Mucosa of descending colon (tissue), 3 donors: ENCODE results near the gene PLET1. TPM values are rescaled to one million over a fixed set of nuclear protein-coding genes. Genes with fewer than 3 reads are reported as not detected.
A peak's percentile ranks its signal among the peaks of the same experiment; 100 is the strongest.

Source experiments
- ATAC-seq: fragments of 200-7000 bp; cut with Tn5 transposase; one replicate; pipeline ENCODE4 v1.9.1; 2020; ENCODE audit warnings: mild to moderate bottlenecking, moderate library complexity
- DNase-seq, 3 donors: peaks; one replicate each; pipeline ENCODE4 v3.0.0-alpha.2; 2020
- H3K36me3 ChIP-seq: fragments of 200-600 bp; one replicate; pipeline ENCODE4 v1.8.0; 2021; ENCODE audit warnings: low read depth, mild to moderate bottlenecking
- H3K4me1 ChIP-seq: fragments of 200-600 bp; one replicate; pipeline ENCODE4 v1.8.0; 2021; ENCODE audit warnings: low read depth, mild to moderate bottlenecking
- H3K4me3 ChIP-seq: fragments of 200-600 bp; one replicate; pipeline ENCODE4 v1.8.0; 2021; ENCODE audit warnings: mild to moderate bottlenecking
- H3K9me3 ChIP-seq: fragments of 200-600 bp; one replicate; pipeline ENCODE4 v1.8.0; 2021; ENCODE audit warnings: mild to moderate bottlenecking
- intact Hi-C, 2 donors: fragments of 100-400 bp; cut with DNase I in 1 of 2; cut with micrococcal nuclease in 1 of 2; formaldehyde crosslinking; loops; one replicate each; pipeline versions ENCODE4 v1.11.0 to v1.11.1; 2022; cut with DNase I, micrococcal nuclease
- total RNA-seq, 3 donors: library from RNA; stranded (reverse); fragmentation: NEBNext Ultra II Directional in 2 of 3; extraction: Animal tissue kit (Norgen Biotek cat#: 25700) in 2 of 3; gene quantifications; one replicate each; pipeline versions ENCODE4 v1.2.1 to v1.2.4, GENCODE V29; 2021 to 2023
- TF ChIP-seq, protein P1 (sequence below): fragments of 200-600 bp; IDR thresholded peaks from one replicate; pipeline ENCODE4 v1.8.0; 2022; ENCODE audit warnings: antibody characterized with exemption, mild to moderate bottlenecking
- donor health status: DM: no; HTN: no; CAD: no; lungs with moderate emphysema.
- donor health status: DM: no; HTN: no; CAD: no.
- donor health status: DM: no; HTN: yes; CAD: no.

PLET1 gene
- total RNA-seq, 3 donors from 2014 or later, result not detected

DNA sequence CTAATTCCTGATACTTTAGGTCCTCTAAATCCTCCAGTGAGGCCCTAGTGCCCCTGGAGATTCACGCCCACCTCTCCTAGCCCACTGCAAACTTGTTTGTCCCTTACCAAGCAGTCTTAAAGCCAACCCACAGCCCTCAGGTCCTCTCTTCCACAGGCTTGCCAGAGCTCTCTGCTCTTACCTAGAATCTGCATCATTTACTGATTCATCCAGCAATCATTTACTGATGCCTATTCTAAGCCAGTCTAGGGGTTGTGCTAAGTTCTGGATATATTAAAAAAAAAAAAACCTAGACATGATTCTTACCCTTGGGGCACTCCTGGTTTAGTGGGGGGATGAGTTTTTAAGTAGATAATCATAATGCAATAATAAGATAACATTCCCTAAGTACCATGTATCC is 43.0 kb upstream of the PLET1 start:
- TF ChIP-seq, protein P1, sequence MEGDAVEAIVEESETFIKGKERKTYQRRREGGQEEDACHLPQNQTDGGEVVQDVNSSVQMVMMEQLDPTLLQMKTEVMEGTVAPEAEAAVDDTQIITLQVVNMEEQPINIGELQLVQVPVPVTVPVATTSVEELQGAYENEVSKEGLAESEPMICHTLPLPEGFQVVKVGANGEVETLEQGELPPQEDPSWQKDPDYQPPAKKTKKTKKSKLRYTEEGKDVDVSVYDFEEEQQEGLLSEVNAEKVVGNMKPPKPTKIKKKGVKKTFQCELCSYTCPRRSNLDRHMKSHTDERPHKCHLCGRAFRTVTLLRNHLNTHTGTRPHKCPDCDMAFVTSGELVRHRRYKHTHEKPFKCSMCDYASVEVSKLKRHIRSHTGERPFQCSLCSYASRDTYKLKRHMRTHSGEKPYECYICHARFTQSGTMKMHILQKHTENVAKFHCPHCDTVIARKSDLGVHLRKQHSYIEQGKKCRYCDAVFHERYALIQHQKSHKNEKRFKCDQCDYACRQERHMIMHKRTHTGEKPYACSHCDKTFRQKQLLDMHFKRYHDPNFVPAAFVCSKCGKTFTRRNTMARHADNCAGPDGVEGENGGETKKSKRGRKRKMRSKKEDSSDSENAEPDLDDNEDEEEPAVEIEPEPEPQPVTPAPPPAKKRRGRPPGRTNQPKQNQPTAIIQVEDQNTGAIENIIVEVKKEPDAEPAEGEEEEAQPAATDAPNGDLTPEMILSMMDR, result no peak
- Histone ChIP-seq H3K36me3 (no peaks in the 10 kb centered on the region), H3K4me1 (no peaks in the 10 kb centered on the region), H3K9me3 (peaks cover 2% of the 10 kb centered on the region), H3K4me3 (no peak overlapping the region)
- DNase-seq (no peak), ATAC-seq (no peak)
- intact Hi-C loops, result no loop called here

DNA sequence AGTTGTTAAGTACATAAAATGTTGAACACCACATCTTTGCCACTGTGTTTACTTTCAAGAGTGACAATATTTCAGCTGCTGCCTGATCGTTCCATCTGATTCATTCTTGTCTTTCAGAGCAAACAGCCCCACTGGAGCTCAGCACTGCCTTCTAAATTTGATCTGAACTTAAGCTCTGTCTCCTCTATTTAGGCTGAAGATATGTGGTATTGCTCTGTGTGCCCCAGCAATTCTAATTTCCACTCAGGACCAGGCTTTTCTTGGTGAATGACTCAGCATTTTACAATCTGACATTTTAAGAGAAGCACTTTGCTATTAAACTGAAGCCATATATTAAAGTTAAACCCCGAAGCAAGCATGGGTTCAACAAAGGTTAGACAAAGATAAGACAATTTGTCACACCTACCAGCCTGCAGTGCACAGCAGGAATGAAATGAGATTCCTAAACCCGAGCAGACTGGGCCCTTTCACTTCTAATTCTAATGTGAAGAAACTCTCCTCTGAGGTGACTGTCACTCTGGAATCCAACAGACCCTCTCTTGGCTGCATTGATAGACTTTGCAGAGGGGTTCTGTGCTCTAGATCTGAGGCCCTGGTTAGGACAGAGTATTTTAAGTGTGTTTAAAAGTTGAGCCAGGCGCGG is 41.7 kb upstream of the PLET1 start:
- no peaks in the 10 kb centered on the region for H3K36me3 ChIP-seq
- no peaks in the 10 kb centered on the region for H3K4me1 ChIP-seq
- ATAC-seq (peak; percentile 9), DNase-seq (no peak)
- no peak overlapping the region for H3K4me3 ChIP-seq
- no peaks in the 10 kb centered on the region for H3K9me3 ChIP-seq
- TF ChIP-seq, protein P1, result no peak
- intact Hi-C loops, result no loop called here

DNA sequence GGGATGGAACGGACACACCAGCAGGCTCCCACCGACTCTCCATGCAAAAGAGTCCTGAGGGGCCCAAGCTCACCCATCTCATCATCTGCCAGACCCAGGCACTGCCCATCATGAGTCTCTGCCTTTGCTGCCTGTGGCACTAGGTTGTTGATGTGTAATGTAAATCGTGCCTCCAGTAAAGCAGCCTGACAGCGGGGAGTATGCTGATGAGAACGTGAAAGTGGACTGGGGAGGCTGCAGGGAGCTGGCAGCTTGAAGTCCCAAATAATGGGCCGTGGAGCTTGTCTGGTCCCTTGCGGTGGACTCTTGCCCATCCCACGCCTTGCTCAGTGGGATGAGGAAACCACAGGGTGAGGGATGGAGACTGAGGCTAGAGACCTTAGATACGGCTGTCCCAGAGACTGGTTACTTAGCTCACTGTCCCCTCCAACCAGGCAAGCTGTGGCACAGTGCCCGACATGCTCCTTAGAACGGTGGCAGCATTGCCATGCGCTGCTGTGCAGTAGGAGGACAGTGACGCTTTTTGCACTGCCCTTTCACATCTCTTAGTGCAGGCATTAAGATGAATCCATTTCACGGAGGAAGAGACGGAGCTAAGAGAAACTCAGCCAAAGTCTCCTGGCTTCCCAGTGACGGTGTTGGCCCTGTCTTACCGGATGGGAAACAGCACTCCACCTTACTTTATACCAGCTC is 39.6 kb upstream of the PLET1 start:
- Histone ChIP-seq H3K9me3 (no peaks in the 10 kb centered on the region), H3K4me1 (no peaks in the 10 kb centered on the region), H3K4me3 (no peak overlapping the region), H3K36me3 (no peaks in the 10 kb centered on the region)
- intact Hi-C loops, result no loop called here
- DNase-seq (no peak), ATAC-seq (no peak)
- TF ChIP-seq, protein P1, result no peak

DNA sequence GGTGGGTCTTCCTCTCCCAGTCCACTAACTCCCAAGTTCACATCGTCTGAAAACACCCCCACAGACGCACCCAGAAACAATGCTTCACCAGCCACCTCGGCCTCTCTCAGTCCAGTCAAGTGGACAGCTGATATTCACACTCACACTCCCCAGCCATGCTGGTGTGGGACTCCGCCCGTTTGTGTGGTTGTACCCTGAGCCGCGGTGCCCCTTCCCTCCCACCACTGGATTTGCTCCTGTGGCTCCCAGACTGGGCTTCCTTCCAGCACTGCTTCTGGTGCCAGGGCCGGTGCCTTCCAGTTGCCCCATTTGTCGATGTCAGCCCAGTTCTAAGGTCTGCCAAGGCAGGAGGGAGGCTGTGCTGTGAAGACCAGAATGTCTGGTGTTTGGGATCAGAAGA is 37.9 kb upstream of the PLET1 start:
- peaks cover 5% of the 10 kb centered on the region for H3K4me1 ChIP-seq
- DNase-seq, result no peak
- H3K4me3 ChIP-seq, result no peak overlapping the region
- TF ChIP-seq, protein P1, result no peak
- ATAC-seq, result no peak
- intact Hi-C loops, result loop anchor here in 1 of 2 donors (10.0 kb wide), 1 partner anchor 256 kb away; no protein-coding TSS in a partner anchor
- H3K36me3 ChIP-seq, result no peaks in the 10 kb centered on the region
- no peaks in the 10 kb centered on the region for H3K9me3 ChIP-seq

DNA sequence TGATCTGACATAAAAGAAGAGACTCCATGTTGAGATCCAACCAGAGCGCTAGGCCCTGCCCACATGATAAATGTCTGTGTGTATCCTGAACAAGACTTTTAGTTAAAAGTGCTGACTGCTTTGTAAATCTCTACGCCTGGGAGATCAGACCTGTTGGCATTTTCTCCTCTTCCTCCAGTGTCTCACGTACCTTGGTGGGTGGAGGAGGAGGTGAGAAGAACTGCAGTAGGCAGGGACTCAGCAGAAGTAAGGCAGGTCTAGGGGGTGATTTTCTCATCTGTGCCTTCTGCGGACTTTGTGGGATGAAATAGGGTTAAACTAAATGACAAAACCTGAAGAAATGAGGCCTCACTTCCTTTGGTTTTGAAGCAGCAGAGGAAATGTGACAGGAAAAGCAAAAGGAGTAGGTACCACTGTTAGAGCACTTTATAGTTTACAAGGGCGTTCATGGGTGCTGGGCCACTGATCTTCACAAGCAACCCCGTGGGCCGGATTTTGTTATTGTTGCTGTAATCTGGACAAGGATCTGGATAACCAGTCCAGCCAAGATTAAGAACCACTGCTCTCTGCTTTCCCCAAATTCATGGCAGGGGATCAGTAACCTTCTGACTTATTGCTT is 36.7 kb upstream of the PLET1 start:
- H3K9me3 ChIP-seq, result no peaks in the 10 kb centered on the region
- ATAC-seq, result no peak
- intact Hi-C loops, result loop anchor here in 1 of 2 donors (10.0 kb wide), 1 partner anchor 257 kb away; no protein-coding TSS in a partner anchor
- TF ChIP-seq, protein P1, result no peak
- H3K4me1 ChIP-seq, result peaks cover 5% of the 10 kb centered on the region
- H3K4me3 ChIP-seq, result no peak overlapping the region
- H3K36me3 ChIP-seq, result no peaks in the 10 kb centered on the region
- DNase-seq, result no peak
